ENCODE data around the gene PSME3IP1. TPM values are rescaled to one million over a fixed set of nuclear protein-coding genes. Genes with fewer than 3 reads are reported as not detected.

PSME3IP1 gene
- total RNA-seq, 1 experiment from 2014 or later = 98.4 TPM

DNA sequence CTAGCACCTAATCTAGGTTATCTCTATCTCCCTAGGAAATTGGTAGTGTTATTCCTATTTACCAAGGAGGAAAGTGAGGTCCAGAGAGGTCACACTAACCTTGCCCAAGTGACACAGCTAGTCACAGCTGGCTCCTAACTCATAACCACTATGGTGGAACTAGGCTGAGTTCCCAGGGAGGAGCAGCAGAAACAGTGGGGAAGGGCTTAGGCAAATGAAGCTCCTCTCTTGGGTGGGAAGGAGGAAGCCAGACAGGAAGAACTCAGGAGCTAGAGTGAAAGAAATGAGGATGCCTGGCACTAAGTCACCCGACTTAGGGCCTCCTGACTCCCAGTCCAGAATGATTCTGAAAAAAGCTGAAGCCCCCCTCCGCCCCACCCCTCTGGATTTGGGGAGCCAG lies 34.5 kb downstream of the PSME3IP1 start:
- Histone ChIP-seq H3K4me1 (ENCODE audit: low read length) (peaks cover 10% of the 10 kb centered on the region), H3K4me3 (ENCODE audit: low read length) (no peak overlapping the region), H3K9me3 (ENCODE audit: low read length) (no peaks in the 10 kb centered on the region), H3K4me2 (ENCODE audit: low read depth, low read length, poor library complexity, severe bottlenecking) (no peak overlapping the region), H2AFZ (ENCODE audit: low read length) (no peak overlapping the region), H3K79me2 (ENCODE audit: low read length) (0 out of 2 replicates have a peak, but pooled peaks cover 4% of the 10 kb centered on the region), H3K27ac (ENCODE audit: low read length) (no peak overlapping the region), H3K36me3 (ENCODE audit: insufficient read depth, low read length) (peaks cover 21% of the 10 kb centered on the region), H4K20me1 (ENCODE audit: insufficient read depth, low read depth, low read length) (no peaks in the 10 kb centered on the region), H3K9ac (ENCODE audit: low read length) (no peak overlapping the region), H3K9me2 (replicated peaks; ENCODE audit: insufficient read depth, low read length) (no peaks in the 10 kb centered on the region), H3K27me3 (ENCODE audit: low read length) (no peaks in the 10 kb centered on the region)
- no peak for DNase-seq

- H3K4me1 ChIP-seq (ENCODE audit: low read length) = peaks cover 10% of the 10 kb centered on the region
- H2AFZ ChIP-seq (ENCODE audit: low read length) = no peak overlapping the region
- H3K4me3 ChIP-seq (ENCODE audit: low read length) = no peak overlapping the region
- H3K79me2 ChIP-seq (ENCODE audit: low read length) = no peaks in the 10 kb centered on the region
- no peaks in the 10 kb centered on the region for H4K20me1 ChIP-seq (ENCODE audit: insufficient read depth, low read depth, low read length)
- H3K9me2 ChIP-seq (replicated peaks; ENCODE audit: insufficient read depth, low read length) = no peaks in the 10 kb centered on the region
- peaks cover 15% of the 10 kb centered on the region; the same call in 1 of the 2 replicates for H3K36me3 ChIP-seq (ENCODE audit: insufficient read depth, low read length)
- H3K27me3 ChIP-seq (ENCODE audit: low read length) = no peaks in the 10 kb centered on the region
- H3K4me2 ChIP-seq (ENCODE audit: low read depth, low read length, poor library complexity, severe bottlenecking) = no peak overlapping the region
- H3K9ac ChIP-seq (ENCODE audit: low read length) = no peak overlapping the region
- DNase-seq = no peak
- no peak overlapping the region for H3K27ac ChIP-seq (ENCODE audit: low read length)
- no peaks in the 10 kb centered on the region for H3K9me3 ChIP-seq (ENCODE audit: low read length)
Observed at GRCh38 chr16:57150682-57151330, 35.0 kb downstream of the PSME3IP1 start.

DNA sequence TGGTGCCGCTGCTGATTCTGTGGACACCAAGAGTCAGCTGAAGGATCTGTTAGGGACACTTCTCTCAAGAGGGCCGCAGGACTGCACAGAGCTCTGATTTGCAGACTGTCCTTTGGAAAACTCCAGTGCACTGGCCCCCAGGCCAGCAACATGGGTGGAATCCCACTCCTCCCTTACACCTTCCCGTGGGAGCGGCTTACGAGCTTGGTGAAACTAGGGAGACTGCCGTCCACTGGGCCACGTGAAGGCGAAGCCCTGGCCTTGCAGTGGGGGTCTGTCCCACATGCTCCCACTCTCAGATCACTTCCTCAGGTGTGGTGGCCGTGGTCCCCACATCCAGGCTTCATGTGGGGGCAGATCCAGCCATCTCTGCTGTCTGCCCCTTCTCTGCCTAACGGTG lies 36.4 kb downstream of the PSME3IP1 start:
- Histone ChIP-seq H3K27ac (ENCODE audit: low read length) (no peak overlapping the region), H3K79me2 (ENCODE audit: low read length) (no peaks in the 10 kb centered on the region), H3K4me2 (ENCODE audit: low read depth, low read length, poor library complexity, severe bottlenecking) (no peak overlapping the region), H3K9me2 (replicated peaks; ENCODE audit: insufficient read depth, low read length) (no peaks in the 10 kb centered on the region), H3K9me3 (ENCODE audit: low read length) (no peaks in the 10 kb centered on the region), H3K9ac (ENCODE audit: low read length) (no peak overlapping the region), H3K4me3 (ENCODE audit: low read length) (no peak overlapping the region), H3K4me1 (ENCODE audit: low read length) (peaks cover 10% of the 10 kb centered on the region), H2AFZ (ENCODE audit: low read length) (no peak overlapping the region), H4K20me1 (ENCODE audit: insufficient read depth, low read depth, low read length) (no peaks in the 10 kb centered on the region), H3K27me3 (ENCODE audit: low read length) (no peaks in the 10 kb centered on the region), H3K36me3 (ENCODE audit: insufficient read depth, low read length) (peaks cover 8% of the 10 kb centered on the region; the same call in 1 of the 2 replicates)
- DNase-seq = no peak

DNA sequence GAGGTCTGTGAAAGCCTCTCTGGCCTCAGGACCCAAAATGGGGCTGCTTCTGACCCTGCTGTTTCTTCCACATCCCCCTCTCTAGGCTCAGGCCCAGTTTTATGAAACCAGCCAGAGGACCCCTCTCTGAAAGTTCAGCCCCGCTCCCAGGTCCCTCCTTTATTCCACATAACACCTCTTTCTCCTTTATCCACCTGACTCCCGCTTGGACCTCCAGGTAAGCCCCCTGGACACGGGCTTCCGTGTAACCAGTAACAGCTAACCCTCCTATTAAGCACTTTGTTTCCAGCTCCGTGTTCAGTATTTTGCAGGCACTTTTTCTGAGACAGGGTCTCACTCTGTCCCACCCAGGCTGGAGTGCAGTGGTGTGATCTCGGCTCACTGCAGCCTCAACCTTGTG lies 37.4 kb downstream of the PSME3IP1 start:
- no peaks in the 10 kb centered on the region for H3K79me2 ChIP-seq (ENCODE audit: low read length)
- H4K20me1 ChIP-seq (ENCODE audit: insufficient read depth, low read depth, low read length) = no peaks in the 10 kb centered on the region
- peaks cover 10% of the 10 kb centered on the region for H3K4me1 ChIP-seq (ENCODE audit: low read length)
- no peak overlapping the region for H3K27ac ChIP-seq (ENCODE audit: low read length)
- H3K27me3 ChIP-seq (ENCODE audit: low read length) = no peaks in the 10 kb centered on the region
- H2AFZ ChIP-seq (ENCODE audit: low read length) = no peak overlapping the region
- H3K36me3 ChIP-seq (ENCODE audit: insufficient read depth, low read length) = no peaks in the 10 kb centered on the region
- H3K4me3 ChIP-seq (ENCODE audit: low read length) = no peak overlapping the region
- no peak for DNase-seq
- no peak overlapping the region for H3K4me2 ChIP-seq (ENCODE audit: low read depth, low read length, poor library complexity, severe bottlenecking)
- H3K9me2 ChIP-seq (replicated peaks; ENCODE audit: insufficient read depth, low read length) = no peaks in the 10 kb centered on the region
- no peaks in the 10 kb centered on the region for H3K9me3 ChIP-seq (ENCODE audit: low read length)
- no peak overlapping the region for H3K9ac ChIP-seq (ENCODE audit: low read length)

- H2AFZ ChIP-seq (ENCODE audit: low read length) = no peak overlapping the region
- H3K4me2 ChIP-seq (ENCODE audit: low read depth, low read length, poor library complexity, severe bottlenecking) = no peak overlapping the region
- H4K20me1 ChIP-seq (ENCODE audit: insufficient read depth, low read depth, low read length) = no peaks in the 10 kb centered on the region
Observed at GRCh38 chr16:57147381-57148221, 38.2 kb downstream of the PSME3IP1 start.

DNA sequence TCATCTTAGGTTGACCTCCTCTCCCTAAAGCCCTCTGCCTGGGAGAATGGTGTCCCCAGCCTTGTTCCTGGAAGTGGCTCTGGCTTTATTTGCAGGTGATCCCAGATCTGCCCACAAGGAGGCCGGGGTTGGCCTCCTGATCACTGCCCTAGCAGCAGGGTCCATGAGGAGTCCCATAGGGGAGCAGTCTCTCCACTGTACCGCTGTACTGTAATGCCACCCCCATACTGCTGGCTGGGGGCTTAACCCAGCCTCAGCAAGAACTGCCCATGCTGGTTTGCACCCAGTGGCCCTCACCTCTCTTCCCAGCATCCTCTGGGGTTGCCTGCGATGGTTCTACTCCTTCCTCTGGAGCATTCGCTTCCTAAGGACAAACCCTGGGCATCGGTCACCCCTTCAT lies 39.1 kb downstream of the PSME3IP1 start:
- Histone ChIP-seq H3K9me2 (replicated peaks; ENCODE audit: insufficient read depth, low read length) (no peaks in the 10 kb centered on the region), H3K27me3 (ENCODE audit: low read length) (no peaks in the 10 kb centered on the region), H3K9ac (ENCODE audit: low read length) (no peak overlapping the region), H3K9me3 (ENCODE audit: low read length) (no peaks in the 10 kb centered on the region), H3K4me2 (ENCODE audit: low read depth, low read length, poor library complexity, severe bottlenecking) (no peak overlapping the region), H3K4me3 (ENCODE audit: low read length) (no peak overlapping the region), H3K27ac (ENCODE audit: low read length) (no peak overlapping the region), H3K36me3 (ENCODE audit: insufficient read depth, low read length) (no peaks in the 10 kb centered on the region), H3K4me1 (ENCODE audit: low read length) (peaks cover 10% of the 10 kb centered on the region), H2AFZ (ENCODE audit: low read length) (no peak overlapping the region), H4K20me1 (ENCODE audit: insufficient read depth, low read depth, low read length) (no peaks in the 10 kb centered on the region), H3K79me2 (ENCODE audit: low read length) (no peaks in the 10 kb centered on the region)
- DNase-seq = peak; percentile 66

More at GRCh38 chr16:57147381-57148221, 38.2 kb downstream of the PSME3IP1 start:
- Histone ChIP-seq H3K9me2 (replicated peaks; ENCODE audit: insufficient read depth, low read length) (no peaks in the 10 kb centered on the region), H3K9me3 (ENCODE audit: low read length) (no peaks in the 10 kb centered on the region), H3K27ac (ENCODE audit: low read length) (no peak overlapping the region), H3K79me2 (ENCODE audit: low read length) (no peaks in the 10 kb centered on the region), H3K4me1 (ENCODE audit: low read length) (peaks cover 10% of the 10 kb centered on the region), H3K9ac (ENCODE audit: low read length) (no peak overlapping the region), H3K36me3 (ENCODE audit: insufficient read depth, low read length) (no peaks in the 10 kb centered on the region), H3K4me3 (ENCODE audit: low read length) (no peak overlapping the region), H3K27me3 (ENCODE audit: low read length) (no peaks in the 10 kb centered on the region)
- no peak for DNase-seq

GRCh38 chr16:57146040-57146647 lies 39.7 kb downstream of the PSME3IP1 start:
- H3K27me3 ChIP-seq (ENCODE audit: low read length) = no peaks in the 10 kb centered on the region
- no peak overlapping the region for H3K4me2 ChIP-seq (ENCODE audit: low read depth, low read length, poor library complexity, severe bottlenecking)
- no peak overlapping the region for H3K4me3 ChIP-seq (ENCODE audit: low read length)
- no peaks in the 10 kb centered on the region for H3K9me2 ChIP-seq (replicated peaks; ENCODE audit: insufficient read depth, low read length)
- no peak overlapping the region for H3K27ac ChIP-seq (ENCODE audit: low read length)
- peaks cover 10% of the 10 kb centered on the region for H3K4me1 ChIP-seq (ENCODE audit: low read length)
- no peaks in the 10 kb centered on the region for H3K79me2 ChIP-seq (ENCODE audit: low read length)
- H3K9me3 ChIP-seq (ENCODE audit: low read length) = no peaks in the 10 kb centered on the region
- no peak overlapping the region for H2AFZ ChIP-seq (ENCODE audit: low read length)
- no peak for DNase-seq
- no peaks in the 10 kb centered on the region for H4K20me1 ChIP-seq (ENCODE audit: insufficient read depth, low read depth, low read length)
- no peaks in the 10 kb centered on the region for H3K36me3 ChIP-seq (ENCODE audit: insufficient read depth, low read length)
- no peak overlapping the region for H3K9ac ChIP-seq (ENCODE audit: low read length)

Data from Karpas-422 (cell line).